ENCODE results near the gene GAGE12J.
"Not testable (repeated sequence)": the region's sequence is repeated elsewhere in the genome, so short reads cannot be mapped to it uniquely, and the experiment has no call there.

DNA sequence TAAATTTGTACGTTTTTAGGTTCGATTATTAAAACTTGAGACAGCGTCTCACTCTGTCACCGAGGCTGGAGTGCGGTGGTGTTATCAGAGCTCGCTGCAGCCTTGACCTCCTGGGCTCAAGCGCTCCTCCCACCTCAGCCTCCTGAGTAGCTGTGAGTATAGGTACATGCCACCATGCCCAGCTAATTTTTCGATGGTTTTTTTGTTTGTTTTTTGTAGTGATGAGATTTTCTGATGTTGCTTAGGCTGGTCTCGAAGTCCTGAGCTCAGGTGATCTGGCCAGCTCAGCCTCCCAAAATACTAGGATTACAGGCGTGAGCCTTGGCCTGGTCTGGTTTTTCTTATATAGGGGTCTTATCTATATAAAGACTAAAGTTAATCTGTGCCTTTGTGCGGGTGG is 8.6 kb downstream of the GAGE12J start:
- TF ChIP-seq, protein P1, sequence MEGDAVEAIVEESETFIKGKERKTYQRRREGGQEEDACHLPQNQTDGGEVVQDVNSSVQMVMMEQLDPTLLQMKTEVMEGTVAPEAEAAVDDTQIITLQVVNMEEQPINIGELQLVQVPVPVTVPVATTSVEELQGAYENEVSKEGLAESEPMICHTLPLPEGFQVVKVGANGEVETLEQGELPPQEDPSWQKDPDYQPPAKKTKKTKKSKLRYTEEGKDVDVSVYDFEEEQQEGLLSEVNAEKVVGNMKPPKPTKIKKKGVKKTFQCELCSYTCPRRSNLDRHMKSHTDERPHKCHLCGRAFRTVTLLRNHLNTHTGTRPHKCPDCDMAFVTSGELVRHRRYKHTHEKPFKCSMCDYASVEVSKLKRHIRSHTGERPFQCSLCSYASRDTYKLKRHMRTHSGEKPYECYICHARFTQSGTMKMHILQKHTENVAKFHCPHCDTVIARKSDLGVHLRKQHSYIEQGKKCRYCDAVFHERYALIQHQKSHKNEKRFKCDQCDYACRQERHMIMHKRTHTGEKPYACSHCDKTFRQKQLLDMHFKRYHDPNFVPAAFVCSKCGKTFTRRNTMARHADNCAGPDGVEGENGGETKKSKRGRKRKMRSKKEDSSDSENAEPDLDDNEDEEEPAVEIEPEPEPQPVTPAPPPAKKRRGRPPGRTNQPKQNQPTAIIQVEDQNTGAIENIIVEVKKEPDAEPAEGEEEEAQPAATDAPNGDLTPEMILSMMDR (IDR thresholded peaks at IDR 0.05 in 4 of 5, conservative IDR thresholded peaks at IDR 0.05 in 1 of 5) = not testable (repeated sequence)
- not testable (repeated sequence) for TF ChIP-seq POLR2A (IDR thresholded peaks at IDR 0.05)
